SKM-1 treated with dmso at 0.1 percent for 144 hours (cell line): ENCODE data around the gene TPK1.

Experiments
- DNase-seq: peaks from one replicate; lab custom pipeline; 2025; ENCODE audit not compliant: unreplicated experiment; lab: John Stamatoyannopoulos, UW

The TPK1 gene

GRCh38 chr7:144534196-144534595 is 301.7 kb downstream of the TPK1 start:
- peak; percentile 70 for DNase-seq

- no peak for DNase-seq
Observed at GRCh38 chr7:144531181-144531580, 304.7 kb downstream of the TPK1 start.

- DNase-seq = no peak
Observed at GRCh38 chr7:144529269-144529926, 306.5 kb downstream of the TPK1 start.

- DNase-seq = no peak
Observed at GRCh38 chr7:144528536-144529045, 307.3 kb downstream of the TPK1 start.

- DNase-seq = no peak
Observed at GRCh38 chr7:144527051-144527471, 308.8 kb downstream of the TPK1 start.

GRCh38 chr7:144525956-144526355 is 309.9 kb downstream of the TPK1 start:
- no peak for DNase-seq

- DNase-seq = no peak
Observed at GRCh38 chr7:144524271-144524670, 311.6 kb downstream of the TPK1 start.

- no peak for DNase-seq
Observed at GRCh38 chr7:144523621-144524020, 312.2 kb downstream of the TPK1 start.

DNA sequence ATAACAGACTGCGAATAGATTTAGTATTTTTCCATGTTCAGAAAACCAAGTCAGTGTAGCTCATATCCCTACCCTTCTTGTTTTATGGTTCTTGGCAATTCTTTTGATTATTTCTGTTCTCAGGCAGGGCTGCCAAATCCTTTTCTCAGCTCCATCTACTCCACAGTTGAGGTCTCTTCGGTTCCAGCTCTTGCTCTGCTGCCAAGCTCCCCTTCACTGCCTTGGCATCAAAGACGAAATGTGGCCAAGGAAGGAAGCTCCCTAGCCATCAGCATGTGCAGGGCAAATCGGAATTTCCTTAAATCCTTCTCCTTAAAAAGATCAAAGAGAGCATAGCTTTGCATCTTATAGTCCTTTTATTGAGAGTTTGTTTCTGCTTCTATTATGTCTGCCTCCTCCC is 315.9 kb downstream of the TPK1 start:
- no peak for DNase-seq

- DNase-seq = no peak
Observed at GRCh38 chr7:144518360-144518759, 317.5 kb downstream of the TPK1 start.

DNA sequence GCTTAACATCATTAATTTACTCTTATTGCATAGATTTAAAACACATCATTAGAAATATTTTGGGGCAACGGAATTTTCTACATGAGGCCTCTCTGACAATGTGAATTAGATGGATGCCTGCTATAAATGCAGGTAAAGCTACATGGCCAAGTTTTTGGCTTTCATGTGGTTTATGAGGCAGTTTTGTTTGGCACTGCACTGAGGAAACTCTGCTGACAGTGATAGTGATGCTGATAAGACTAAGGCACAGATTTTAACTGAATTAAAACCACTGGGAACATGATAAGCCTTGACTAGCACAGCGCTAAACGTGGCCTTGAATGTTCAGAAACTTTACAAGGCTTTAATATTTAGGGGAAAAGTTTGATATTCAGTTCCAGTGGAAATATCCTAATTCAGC is 318.1 kb downstream of the TPK1 start:
- DNase-seq = no peak

GRCh38 chr7:144516729-144517525 is 318.9 kb downstream of the TPK1 start:
- DNase-seq = no peak

DNA sequence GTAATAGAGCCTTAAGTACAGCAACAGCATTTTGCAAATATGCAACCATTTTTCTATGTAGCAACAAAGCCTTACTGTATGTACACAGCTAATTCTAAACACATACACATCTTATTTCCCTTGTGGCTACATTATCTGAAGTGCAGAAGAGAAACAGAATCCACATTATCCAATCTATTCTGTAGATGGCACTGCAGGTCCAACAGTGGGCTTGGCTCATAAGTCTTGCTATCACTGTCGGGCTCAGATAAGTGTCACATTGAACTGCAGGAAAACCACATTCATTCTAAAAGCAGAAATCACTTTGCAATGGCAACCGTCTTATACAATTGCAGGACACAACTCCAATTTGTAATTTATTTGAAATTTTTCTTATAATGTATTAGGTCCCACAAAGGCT is 322.5 kb downstream of the TPK1 start:
- DNase-seq = peak; percentile 31

DNA sequence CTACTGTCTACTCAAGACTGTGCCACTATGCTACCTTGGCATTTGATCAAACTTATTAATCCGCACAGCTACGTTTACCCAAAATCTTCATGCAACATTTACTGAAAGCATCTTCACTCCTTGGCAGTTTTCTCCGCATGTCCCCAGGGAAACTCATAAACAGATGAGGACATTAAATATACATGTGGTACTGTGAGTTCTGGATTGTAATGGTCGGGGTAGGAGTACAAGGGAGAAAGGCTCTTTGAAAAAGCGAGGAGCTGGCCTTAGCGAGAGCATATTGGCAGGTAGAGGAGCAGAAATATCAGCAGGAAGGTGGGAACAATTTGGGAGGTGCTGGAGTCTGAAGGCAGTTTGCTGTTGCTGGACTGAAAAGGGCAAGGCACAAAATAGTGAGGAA is 325.2 kb downstream of the TPK1 start:
- DNase-seq = no peak

GRCh38 chr7:144508702-144509101 is 327.2 kb downstream of the TPK1 start:
- DNase-seq = no peak

DNA sequence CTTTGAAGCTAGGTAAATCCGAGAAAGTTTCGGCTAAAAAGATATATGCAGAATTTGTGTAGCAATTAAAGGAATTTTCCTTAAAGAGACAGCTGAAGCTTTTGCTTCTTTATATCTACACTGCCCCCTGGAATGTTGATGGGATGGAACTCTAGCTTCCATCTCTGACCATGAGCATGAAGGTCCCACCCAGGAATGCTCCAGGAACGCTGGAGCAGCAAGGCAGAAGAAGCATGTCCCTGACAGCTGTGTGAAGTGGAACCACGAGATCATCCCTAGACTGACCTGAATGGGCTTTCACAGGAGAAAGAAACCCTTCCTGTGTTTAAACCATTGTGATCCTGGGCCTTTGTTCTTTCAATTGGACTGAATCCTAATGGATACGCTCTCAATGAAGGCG is 332.6 kb downstream of the TPK1 start:
- DNase-seq = no peak

GRCh38 chr7:144500225-144500624 is 335.6 kb downstream of the TPK1 start:
- DNase-seq = no peak

DNA sequence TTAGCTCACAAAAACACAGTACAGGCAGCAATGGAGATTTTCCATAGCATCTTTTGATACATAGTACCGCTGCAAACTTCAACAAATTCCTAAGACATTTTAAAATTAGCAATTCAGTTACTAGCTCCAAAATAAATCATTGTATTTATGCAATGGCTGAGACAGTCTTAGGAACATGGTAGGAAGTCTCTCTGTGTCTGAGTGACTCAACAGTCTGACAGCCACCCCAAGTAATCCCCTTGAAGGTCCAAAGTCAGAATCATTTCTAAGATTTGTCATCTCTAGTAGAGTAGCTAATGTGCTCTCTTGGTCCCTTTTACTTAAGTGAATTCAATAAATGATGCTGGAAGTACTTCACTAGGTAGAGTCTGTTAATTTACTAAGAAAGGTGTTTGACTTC is 338.6 kb downstream of the TPK1 start:
- DNase-seq = no peak

DNA sequence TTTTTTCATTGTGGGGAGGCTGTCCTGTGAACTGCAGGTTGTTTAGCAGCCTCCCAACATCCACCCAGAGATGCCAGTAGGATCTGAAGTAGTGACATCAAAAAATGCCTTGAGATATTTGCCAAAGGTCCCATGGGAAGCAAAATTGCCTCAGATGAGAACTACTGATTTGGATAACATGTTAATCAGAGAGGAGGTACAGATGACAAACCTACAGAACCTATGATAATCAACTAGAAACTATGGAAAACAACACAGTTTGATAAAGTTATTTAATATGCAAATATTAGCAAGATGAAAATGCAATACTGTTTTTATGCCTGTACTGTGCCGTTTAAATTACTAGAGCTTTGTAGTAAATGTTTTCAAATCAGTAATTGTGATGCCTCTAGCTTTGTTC is 341.5 kb downstream of the TPK1 start:
- DNase-seq = no peak

GRCh38 chr7:144489504-144489903 is 346.3 kb downstream of the TPK1 start:
- no peak for DNase-seq

- no peak for DNase-seq
Observed at GRCh38 chr7:144488977-144489376, 346.9 kb downstream of the TPK1 start.

DNA sequence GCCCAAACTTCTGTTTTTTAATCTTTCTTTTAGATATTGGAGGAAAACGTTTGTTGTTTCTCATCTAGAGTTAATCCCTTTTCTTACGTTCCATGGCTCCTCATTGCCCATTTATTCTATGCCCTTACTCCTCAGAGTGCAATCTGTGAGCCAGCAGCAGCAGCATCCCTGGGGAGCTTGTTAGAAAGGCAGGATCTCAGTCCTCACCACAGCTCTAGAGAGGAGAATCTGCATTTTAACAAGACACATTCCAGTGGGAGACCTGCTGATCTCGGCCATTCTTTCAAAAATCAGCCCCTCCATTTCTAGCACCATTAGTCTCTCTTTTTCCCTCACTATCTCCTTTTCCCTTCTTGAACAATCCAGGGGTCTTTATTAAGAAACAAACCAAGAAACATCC is 348.0 kb downstream of the TPK1 start:
- no peak for DNase-seq
